ENCODE results near the gene HYAL4.
"Not testable (repeated sequence)": the region's sequence is repeated elsewhere in the genome, so short reads cannot be mapped to it uniquely, and the experiment has no call there.

DNA sequence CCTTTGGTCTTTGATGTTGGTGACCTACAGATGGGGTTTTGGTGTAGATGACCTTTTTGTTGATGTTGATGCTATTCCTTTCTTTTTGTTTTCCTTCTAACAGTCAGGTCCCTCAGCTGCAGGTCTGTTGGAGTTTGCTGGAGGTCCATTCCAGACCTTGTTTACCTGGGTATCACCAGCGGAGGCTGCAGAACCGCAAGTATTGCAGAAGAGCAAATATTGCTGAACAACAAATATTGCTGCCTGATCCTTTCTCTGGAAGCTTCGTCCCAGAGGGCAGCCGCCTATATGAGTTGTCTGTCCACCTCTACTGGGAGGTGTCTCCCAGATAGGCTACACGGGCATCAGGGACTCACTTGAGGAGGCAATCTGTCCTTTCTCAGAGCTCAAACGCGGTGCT, 827 bp upstream of the HYAL4 start:
- TF ChIP-seq EZH2 (IDR thresholded peaks at IDR 0.05); POLR2AphosphoS5 (IDR thresholded peaks at IDR 0.05; ENCODE audit: borderline replicate concordance, low read depth, low read length): not testable (repeated sequence)

Measured in SK-N-MC (cell line).